ENCODE measurements around the gene EMID1.

EMID1 gene

GRCh38 chr22:29200901-29201300, 4.8 kb upstream of the EMID1 start:
- no peak for TF ChIP-seq POLR2A (IDR thresholded peaks at IDR 0.05; ENCODE audit: low read length)
- TF ChIP-seq GATA1 (IDR thresholded peaks at IDR 0.05; ENCODE audit: low read depth, low read length), result no peak
- no peak for DNase-seq

GRCh38 chr22:29201782-29202181, 3.9 kb upstream of the EMID1 start:
- TF ChIP-seq POLR2A (IDR thresholded peaks at IDR 0.05; ENCODE audit: low read length) (no peak), GATA1 (IDR thresholded peaks at IDR 0.05; ENCODE audit: low read depth, low read length) (no peak)
- no peak for DNase-seq

GRCh38 chr22:29202212-29203192, 3.2 kb upstream of the EMID1 start:
- DNase-seq, result peak; percentile 89 to 90
- TF ChIP-seq POLR2A (IDR thresholded peaks at IDR 0.05; ENCODE audit: low read length) (peak; percentile 91), GATA1 (IDR thresholded peaks at IDR 0.05; ENCODE audit: low read depth, low read length) (no peak)

DNA sequence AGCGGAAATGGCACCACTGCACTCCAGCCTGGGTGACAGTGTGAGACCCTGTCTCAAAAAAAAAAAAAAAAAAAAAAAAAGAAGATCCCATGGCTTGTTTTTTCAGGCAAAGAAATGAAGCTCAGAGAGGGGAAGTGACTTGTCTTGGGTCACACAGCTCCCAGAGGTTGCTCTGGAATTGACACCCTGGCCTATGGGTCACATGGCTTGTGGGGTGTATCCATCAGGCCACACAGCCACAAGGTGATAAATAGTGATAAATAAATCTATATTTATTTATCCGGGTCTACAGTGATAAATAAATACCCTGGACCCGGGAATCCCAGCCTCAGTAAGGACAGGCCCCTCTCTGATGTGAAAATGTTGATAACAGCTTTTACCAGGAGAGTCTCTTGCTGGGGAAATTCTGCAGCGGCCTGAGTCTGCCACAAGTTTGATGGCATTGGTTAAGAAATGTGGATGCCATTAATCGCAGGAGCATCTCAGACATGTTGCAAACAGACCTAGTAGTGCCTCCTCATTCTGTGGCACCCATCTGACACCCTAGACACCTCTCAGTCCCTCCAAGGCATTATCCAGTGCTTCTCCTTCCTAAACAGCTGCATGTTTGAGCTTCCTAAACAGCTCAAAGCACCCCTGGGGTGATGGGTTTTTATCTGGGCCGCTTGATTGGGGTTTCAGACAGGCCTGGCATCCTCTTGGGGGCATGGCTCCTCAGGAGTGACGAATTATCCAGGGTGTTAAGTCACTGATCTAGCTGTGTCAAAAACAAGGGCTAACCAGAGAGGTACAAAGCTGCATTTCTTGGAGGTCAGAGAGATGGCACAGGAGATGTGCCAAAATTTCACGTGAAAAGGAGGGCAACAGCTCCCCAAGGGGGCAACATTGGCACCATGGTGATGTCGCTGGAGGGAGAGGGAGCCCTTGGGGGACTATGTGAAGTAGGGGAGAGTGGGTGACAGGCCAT, 1.9 kb upstream of the EMID1 start:
- TF ChIP-seq POLR2A (IDR thresholded peaks at IDR 0.05; ENCODE audit: low read length), result peak; percentile 69
- no peak for TF ChIP-seq GATA1 (IDR thresholded peaks at IDR 0.05; ENCODE audit: low read depth, low read length)
- peak; percentile 76 to 78 for DNase-seq

DNA sequence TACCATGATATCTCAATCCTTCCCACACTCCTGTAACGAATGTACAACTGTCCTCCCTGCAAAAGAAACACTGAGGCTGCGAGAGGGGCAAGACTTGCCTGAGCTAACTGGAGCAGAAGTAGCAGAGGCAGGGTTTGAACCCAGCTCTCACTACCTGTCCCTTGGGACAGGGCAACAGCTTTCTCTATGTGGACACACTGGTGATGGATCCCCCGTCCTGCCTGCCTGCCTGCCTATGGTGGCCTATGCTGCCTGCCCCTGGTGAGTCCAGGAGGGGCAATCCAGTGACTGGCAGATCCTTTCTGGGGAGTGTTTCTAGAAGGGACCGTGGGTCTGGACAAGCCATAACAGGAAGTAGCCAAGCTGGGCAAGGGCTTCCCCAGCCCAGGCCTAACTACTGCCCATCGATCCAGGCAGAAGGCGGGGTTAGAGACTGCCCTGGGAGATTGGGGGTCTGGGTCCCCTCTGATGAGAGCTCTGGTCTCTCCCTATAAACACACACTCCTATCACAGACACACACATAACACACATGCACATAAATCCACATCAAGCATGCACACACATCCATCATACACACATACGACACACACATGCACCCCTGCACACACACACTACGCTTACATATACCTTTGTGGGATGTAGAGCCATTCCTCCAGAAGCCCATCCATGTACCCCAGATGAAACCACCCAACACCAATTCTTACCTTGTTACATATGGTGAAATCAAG, 1.1 kb upstream of the EMID1 start:
- DNase-seq, result peak; percentile 61 to 71
- TF ChIP-seq POLR2A (IDR thresholded peaks at IDR 0.05; ENCODE audit: low read length) (no peak), GATA1 (IDR thresholded peaks at IDR 0.05; ENCODE audit: low read depth, low read length) (no peak)

GRCh38 chr22:29205252-29205593, 473 bp upstream of the EMID1 start:
- DNase-seq, result peak; percentile 41 to 65
- no peak for TF ChIP-seq GATA1 (IDR thresholded peaks at IDR 0.05; ENCODE audit: low read depth, low read length)

GRCh38 chr22:29206372-29207242, 911 bp downstream of the EMID1 start:
- DNase-seq, result peak; percentile 47 to 64
- no peak for TF ChIP-seq POLR2A (IDR thresholded peaks at IDR 0.05; ENCODE audit: low read length)
- no peak for TF ChIP-seq GATA1 (IDR thresholded peaks at IDR 0.05; ENCODE audit: low read depth, low read length)

DNA sequence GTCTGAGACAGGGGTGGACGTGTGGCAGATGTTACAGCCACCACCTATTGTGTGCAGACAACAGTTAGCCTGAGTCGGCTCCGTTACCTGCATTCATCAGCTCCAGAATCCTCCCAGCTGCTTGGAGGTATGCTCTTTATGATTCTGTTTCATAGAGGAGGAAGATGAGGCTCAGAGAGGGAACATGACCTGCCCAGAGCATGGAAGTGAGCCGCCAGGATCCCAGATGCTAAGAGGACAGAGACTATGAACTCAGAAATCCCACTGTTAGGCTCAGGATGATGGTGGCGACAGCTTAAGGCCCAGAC, 1.5 kb downstream of the EMID1 start:
- peak in 1 of 2 experiments; percentile 45 for DNase-seq
- TF ChIP-seq GATA1 (IDR thresholded peaks at IDR 0.05; ENCODE audit: low read depth, low read length) (no peak), POLR2A (IDR thresholded peaks at IDR 0.05; ENCODE audit: low read length) (no peak)

GRCh38 chr22:29207562-29208501, 2.1 kb downstream of the EMID1 start:
- peak in 1 of 2 experiments; percentile 50 for DNase-seq
- TF ChIP-seq POLR2A (IDR thresholded peaks at IDR 0.05; ENCODE audit: low read length) (no peak), GATA1 (IDR thresholded peaks at IDR 0.05; ENCODE audit: low read depth, low read length) (no peak)

GRCh38 chr22:29208502-29208862, 2.8 kb downstream of the EMID1 start:
- TF ChIP-seq POLR2A (IDR thresholded peaks at IDR 0.05; ENCODE audit: low read length) (no peak), GATA1 (IDR thresholded peaks at IDR 0.05; ENCODE audit: low read depth, low read length) (no peak)
- DNase-seq, result peak in 1 of 2 experiments; percentile 39

- TF ChIP-seq POLR2A (IDR thresholded peaks at IDR 0.05; ENCODE audit: low read length) (peak; percentile 77), GATA1 (IDR thresholded peaks at IDR 0.05; ENCODE audit: low read depth, low read length) (no peak)
- peak; percentile 70 to 81 for DNase-seq
Measured at GRCh38 chr22:29208879-29209623, 3.4 kb downstream of the EMID1 start.

Data from erythroblast (primary cell).